Endothelial cell of umbilical vein (primary cell): ENCODE results near the gene ATR. TPM values are rescaled to one million over a fixed set of nuclear protein-coding genes. Genes with fewer than 3 reads are reported as not detected.
A peak's percentile ranks its signal among the peaks of the same experiment; 100 is the strongest.

Experiments
- BruUV-seq: library from RNA; stranded (reverse); fragments of 400-500 nt; replicated peaks from 2 replicates; lab custom pipeline; 2021; lab: Mats Ljungman, UMichigan
- CTCF ChIA-PET: fragments of 300-600, 350-600 bp; sonication (Branson Sonifier 250); formaldehyde crosslinking; loops from one replicate; lab custom pipeline; 2021; ENCODE audit warnings: antibody characterized with exemption, inconsistent platforms; lab: Charles Lee
- POLR2A ChIA-PET: fragments of 300-600, 350-600 bp; sonication (Branson Sonifier 250); formaldehyde crosslinking; loops from one replicate; lab custom pipeline; 2021; ENCODE audit warnings: antibody characterized with exemption, inconsistent platforms; lab: Charles Lee
- DNase-seq: peaks from one replicate; pipeline ENCODE4 v3.0.0-alpha.2; 2011; ENCODE audit warnings: low read depth, low spot score
- FAIRE-seq: peaks from 2 replicates; lab custom pipeline; 2011; peaks lifted over from hg19 to GRCh38; lab: Jason Lieb, UNC
- H2AFZ ChIP-seq: 2 replicates; pipeline ENCODE4 v1.6.0; 2012; ENCODE audit warnings: low read depth, low read length, control low read depth, inconsistent platforms
- H3K27ac ChIP-seq: 2 replicates; pipeline ENCODE4 v1.5.1; 2011; ENCODE audit warnings: low read depth, mild to moderate bottlenecking, control low read depth, low read length, moderate library complexity; ENCODE audit not compliant: insufficient read depth
- H3K27me3 ChIP-seq, 2 experiments: 2 replicates each; pipeline versions ENCODE4 v1.6.0 to v1.6.1; 2011; ENCODE audit warnings: low read length in 2 of 2, mixed read lengths in 1 of 2; ENCODE audit not compliant: control insufficient read depth in 2 of 2, insufficient read depth in 2 of 2
- H3K36me3 ChIP-seq, 2 experiments: 2 replicates in 1 of 2; 3 replicates in 1 of 2; pipeline ENCODE4 v1.5.1; 2011; ENCODE audit warnings: low read length in 2 of 2, mild to moderate bottlenecking in 1 of 2, moderate library complexity in 1 of 2; ENCODE audit not compliant: control insufficient read depth in 2 of 2, insufficient read depth in 2 of 2; ENCODE audit errors: extremely low read depth in 1 of 2
- H3K4me1 ChIP-seq: 3 replicates; pipeline ENCODE4 v1.5.1; 2011; ENCODE audit warnings: mild to moderate bottlenecking, low read length; ENCODE audit not compliant: control insufficient read depth, insufficient read depth; ENCODE audit errors: extremely low read depth
- H3K4me2 ChIP-seq: 2 replicates; pipeline ENCODE4 v1.6.1; 2011; ENCODE audit warnings: low read length, control low read depth, mixed read lengths; ENCODE audit not compliant: insufficient read depth
- H3K4me3 ChIP-seq, 3 experiments: fragments of 200-600 bp in 1 of 3; sonication (generic), shearing (Covaris generic) in 1 of 3; replicated peaks in 1 of 3; 2 replicates each; pipeline ENCODE4 v1.5.1; 2011 to 2016; ENCODE audit warnings: control low read depth in 3 of 3, low read length in 3 of 3, mild to moderate bottlenecking in 2 of 3, inconsistent platforms in 1 of 3, low read depth in 1 of 3, moderate library complexity in 1 of 3; ENCODE audit not compliant: insufficient read depth in 1 of 3
- H3K79me2 ChIP-seq: 2 replicates; pipeline ENCODE4 v1.6.0; 2012; ENCODE audit warnings: low read length, inconsistent platforms; ENCODE audit not compliant: control insufficient read depth, insufficient read depth
- H3K9ac ChIP-seq: replicated peaks from 2 replicates; pipeline ENCODE3; 2011; ENCODE audit warnings: low read length, control low read depth; ENCODE audit not compliant: insufficient read depth; ENCODE audit errors: extremely low read depth
- H3K9me1 ChIP-seq: replicated peaks from 3 replicates; pipeline ENCODE4 v1.6.0; 2011; ENCODE audit warnings: mild to moderate bottlenecking, low read length; ENCODE audit not compliant: control insufficient read depth, insufficient read depth; ENCODE audit errors: extremely low read depth
- H3K9me3 ChIP-seq: replicated peaks from 2 replicates; pipeline ENCODE4 v1.5.1; 2012; ENCODE audit warnings: low read length, inconsistent platforms; ENCODE audit not compliant: control insufficient read depth, insufficient read depth
- H4K20me1 ChIP-seq: replicated peaks from 2 replicates; pipeline ENCODE3; 2011; ENCODE audit warnings: mild to moderate bottlenecking, low read length; ENCODE audit not compliant: control insufficient read depth, insufficient read depth; ENCODE audit errors: extremely low read depth
- EZH2 ChIP-seq: IDR thresholded peaks from 2 replicates; pipeline ENCODE4 v1.6.1; 2012; ENCODE audit warnings: borderline replicate concordance, low read depth, mild to moderate bottlenecking, moderate library complexity, low read length, inconsistent platforms; ENCODE audit not compliant: severe bottlenecking
- GATA2 ChIP-seq: IDR thresholded peaks from 2 replicates; pipeline ENCODE4 v1.7.0; 2011; ENCODE audit warnings: low read depth, mild to moderate bottlenecking, moderate library complexity, mixed read lengths, low read length; ENCODE audit not compliant: insufficient read length, insufficient read depth
- JUN ChIP-seq: IDR thresholded peaks from 2 replicates; pipeline ENCODE4 v1.6.1; 2011; ENCODE audit warnings: borderline replicate concordance, low read depth; ENCODE audit not compliant: insufficient read length, insufficient read depth
- MYC ChIP-seq: IDR thresholded peaks from one replicate; pipeline ENCODE4 v1.6.1; 2011; ENCODE audit warnings: mild to moderate bottlenecking, low read depth, low read length
- POLR2A ChIP-seq: IDR thresholded peaks from 2 replicates; pipeline ENCODE4 v1.6.1; 2012; ENCODE audit warnings: low read depth, mild to moderate bottlenecking, control low read depth, low read length
- dilution Hi-C: fragments of 300-500 bp; cut with MboI; formaldehyde crosslinking; loops from one replicate; pipeline ENCODE4 v1.15.0; 2019; ENCODE audit warnings: low sequenced_read_pairs; ENCODE audit not compliant: extremely low pct_ligation_motif_present
- intact Hi-C: fragments of 100-400 bp; cut with micrococcal nuclease; formaldehyde crosslinking; loops from one replicate; pipeline ENCODE4 v1.10.0; 2022
- polyA plus RNA-seq, 4 experiments: library from polyadenylated mRNA; depleted of rRNA in 3 of 4; stranded (reverse) in 3 of 4; unstranded in 1 of 4; fragments of >200 nt; gene quantifications; 2 replicates each; pipeline versions ENCODE4 v1.2.1 to v1.2.3, GENCODE V29; 2011 to 2012; ENCODE audit warnings: missing spikeins in 1 of 4
- total RNA-seq: library from RNA; stranded (reverse); gene quantifications from 2 replicates; pipeline ENCODE4 v1.2.3, GENCODE V29; 2021
- TF ChIP-seq, protein P1 (sequence below): IDR thresholded peaks from 2 replicates; pipeline ENCODE4 v1.6.1; 2011; ENCODE audit not compliant: insufficient read depth, insufficient read length
- TF ChIP-seq, protein P2 (sequence below), 2 donors: IDR thresholded peaks; 1 replicate in 1 of 2; 2 replicates in 1 of 2; pipeline ENCODE4 v1.5.1; 2011; ENCODE audit warnings: low read length in 2 of 2, mild to moderate bottlenecking in 2 of 2, moderate library complexity in 2 of 2, control low read depth in 1 of 2, inconsistent platforms in 1 of 2, low read depth in 1 of 2; ENCODE audit not compliant: insufficient read depth in 1 of 2; ENCODE audit errors: extremely low read depth in 1 of 2

Gene ATR
- total and polyA plus RNA-seq, 2 donors (not counting 3 experiments of a cell fraction or from before 2014, with no cell fraction given) = 6.3 to 23.6 TPM

DNA sequence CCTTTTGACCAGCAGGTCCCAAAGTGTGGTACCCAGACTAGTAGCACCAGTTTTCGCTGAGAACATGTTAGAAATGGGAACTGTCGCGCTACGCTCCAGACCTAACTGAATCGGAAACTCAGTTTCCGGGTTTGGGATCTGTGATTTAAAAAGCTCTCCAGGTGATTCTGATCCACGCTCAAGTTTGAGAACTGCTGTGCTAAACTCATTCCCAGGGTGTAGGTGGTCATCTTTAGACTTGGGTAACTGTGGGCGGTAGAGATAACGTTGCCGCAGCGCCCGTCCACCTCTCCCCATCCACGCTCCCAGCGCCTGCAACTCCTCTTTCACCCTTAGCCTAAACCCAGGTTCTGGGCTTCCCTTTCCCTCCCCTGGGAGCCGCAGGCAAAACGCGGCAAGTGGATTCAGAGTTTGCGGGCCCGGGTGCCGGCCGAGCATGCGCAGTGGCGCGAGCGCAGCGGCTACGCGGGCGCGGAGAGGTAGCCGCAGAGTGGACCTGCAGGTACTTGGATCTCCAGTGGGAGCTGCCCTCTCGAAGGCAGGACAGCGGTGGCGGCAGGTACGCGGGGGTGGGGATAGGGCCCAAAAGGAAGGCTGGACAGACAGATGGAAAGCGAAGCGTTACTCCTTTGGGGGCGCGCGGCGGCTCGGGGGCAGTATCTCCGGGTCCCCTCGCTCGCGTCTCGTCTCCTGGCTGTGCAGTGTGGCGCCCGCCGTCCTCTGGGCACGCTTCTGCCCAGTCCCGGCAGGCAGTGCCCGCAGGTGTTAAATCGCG is 17.6 kb upstream of the ATR start, which contains the start of gene PLS1:
TSS of gene PLS1 (plus strand) at position 443 of the 775 bp plus-strand sequence. CDS start 67,845 bp downstream, outside the sequence.
- dilution Hi-C loops = no loop called here
- H3K4me1 ChIP-seq = peaks cover 11% of the 10 kb centered on the region
- peak within 1 kb of the TSS; percentile 79 for H3K4me2 ChIP-seq
- no peaks in the 10 kb centered on the region for H3K36me3 ChIP-seq
- H3K9me3 ChIP-seq = no peaks in the 10 kb centered on the region
- H3K27me3 ChIP-seq = no peaks in the 10 kb centered on the region
- BruUV-seq = TSS peak; percentile 77
- intact Hi-C loops = loop anchor here (1.0 to 5.0 kb wide), 5 partner anchors 18 to 405 kb away; partner anchors contain the start of genes ATR, TRPC1, U2SURP and XRN1
- no peaks in the 10 kb centered on the region for H3K79me2 ChIP-seq
- no peaks in the 10 kb centered on the region for H3K9me1 ChIP-seq
- DNase-seq = peak; percentile 88
- peak within 1 kb of the TSS; percentile 11 to 72 (median 69) for H3K4me3 ChIP-seq
- TF ChIP-seq GATA2 (no peak), EZH2 (no peak), JUN (no peak), MYC (no peak), POLR2A (peak; percentile 52)
- TF ChIP-seq, protein P1, sequence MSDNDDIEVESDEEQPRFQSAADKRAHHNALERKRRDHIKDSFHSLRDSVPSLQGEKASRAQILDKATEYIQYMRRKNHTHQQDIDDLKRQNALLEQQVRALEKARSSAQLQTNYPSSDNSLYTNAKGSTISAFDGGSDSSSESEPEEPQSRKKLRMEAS = no peak
- TF ChIP-seq, protein P2, sequence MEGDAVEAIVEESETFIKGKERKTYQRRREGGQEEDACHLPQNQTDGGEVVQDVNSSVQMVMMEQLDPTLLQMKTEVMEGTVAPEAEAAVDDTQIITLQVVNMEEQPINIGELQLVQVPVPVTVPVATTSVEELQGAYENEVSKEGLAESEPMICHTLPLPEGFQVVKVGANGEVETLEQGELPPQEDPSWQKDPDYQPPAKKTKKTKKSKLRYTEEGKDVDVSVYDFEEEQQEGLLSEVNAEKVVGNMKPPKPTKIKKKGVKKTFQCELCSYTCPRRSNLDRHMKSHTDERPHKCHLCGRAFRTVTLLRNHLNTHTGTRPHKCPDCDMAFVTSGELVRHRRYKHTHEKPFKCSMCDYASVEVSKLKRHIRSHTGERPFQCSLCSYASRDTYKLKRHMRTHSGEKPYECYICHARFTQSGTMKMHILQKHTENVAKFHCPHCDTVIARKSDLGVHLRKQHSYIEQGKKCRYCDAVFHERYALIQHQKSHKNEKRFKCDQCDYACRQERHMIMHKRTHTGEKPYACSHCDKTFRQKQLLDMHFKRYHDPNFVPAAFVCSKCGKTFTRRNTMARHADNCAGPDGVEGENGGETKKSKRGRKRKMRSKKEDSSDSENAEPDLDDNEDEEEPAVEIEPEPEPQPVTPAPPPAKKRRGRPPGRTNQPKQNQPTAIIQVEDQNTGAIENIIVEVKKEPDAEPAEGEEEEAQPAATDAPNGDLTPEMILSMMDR (IDR thresholded peaks at IDR 0.05; ENCODE audit: extremely low read depth in 1 of 2, insufficient read depth in 1 of 2, low read depth in 1 of 2, low read length in 2 of 2) = no peak
- peak within 1 kb of the TSS; percentile 88 for H2AFZ ChIP-seq
- no peaks in the 10 kb centered on the region for H4K20me1 ChIP-seq
- peak within 1 kb of the TSS; percentile 50 for H3K9ac ChIP-seq
- peak within 1 kb of the TSS; percentile 2 for H3K27ac ChIP-seq
- peak; percentile 85 for FAIRE-seq
- POLR2A ChIA-PET = no interaction called here
- CTCF ChIA-PET = interaction anchor here (2.7 kb wide), 1 partner anchor 9 kb away, joined by 12 read pairs; no protein-coding TSS in a partner anchor
